Body of pancreas (tissue), 4 donors: ENCODE data around the gene ARL10. TPM values are rescaled to one million over a fixed set of nuclear protein-coding genes. Genes with fewer than 3 reads are reported as not detected.
A peak's percentile ranks its signal among the peaks of the same experiment; 100 is the strongest.

Experiments used
- ATAC-seq: fragments of 150-250 bp; one replicate; pipeline ENCODE4 v1.9.1; 2016
- DNase-seq, 4 donors: peaks; one replicate each; pipeline ENCODE4 v3.0.0-alpha.2; 2019
- H3K27ac ChIP-seq, 4 donors: fragments of 200-600 bp; sonication (generic); 1 replicate in 3 of 4; 2 replicates in 1 of 4; pipeline versions ENCODE4 v1.5.1 to v1.6.1; 2016 to 2019; ENCODE audit warnings: mild to moderate bottlenecking in 1 of 4, mixed read lengths in 1 of 4, moderate library complexity in 1 of 4
- H3K27me3 ChIP-seq, 2 donors: fragments of 200-600 bp; sonication (generic); one replicate each; pipeline ENCODE4 v1.6.0; 2016; ENCODE audit warnings: mild to moderate bottlenecking in 1 of 2
- H3K36me3 ChIP-seq, 2 donors: fragments of 200-600 bp; sonication (generic); replicated peaks in 1 of 2; 2 replicates each; pipeline ENCODE4 v1.5.1; 2016; ENCODE audit warnings: low read depth in 2 of 2; ENCODE audit not compliant: insufficient read depth in 1 of 2
- H3K4me1 ChIP-seq: fragments of 200-600 bp; sonication (generic); one replicate; pipeline ENCODE4 v1.6.0; 2016
- H3K4me3 ChIP-seq, 2 donors: fragments of 200-600 bp; sonication (generic); 1 replicate in 1 of 2; 2 replicates in 1 of 2; pipeline ENCODE4 v1.5.1; 2016 to 2019
- H3K9me3 ChIP-seq, 3 donors: fragments of 200-600 bp; sonication (generic); 1 replicate in 2 of 3; 2 replicates in 1 of 3; pipeline ENCODE4 v1.5.1; 2016
- CTCF ChIP-seq, 7 experiments: fragments of 450-650 bp in 4 of 7; fragments of 200-600 bp in 3 of 7; sonication (generic) in 3 of 7; IDR thresholded peaks; one replicate each; pipeline ENCODE4 v1.5.1; 2016 to 2019; ENCODE audit warnings: antibody characterized with exemption in 7 of 7
- POLR2A ChIP-seq, 3 donors: fragments of 450-650 bp; IDR thresholded peaks; one replicate each; pipeline ENCODE4 v1.6.1; 2016; ENCODE audit warnings: antibody characterized with exemption in 3 of 3, mild to moderate bottlenecking in 2 of 3
- WGBS, 2 donors: methylation state at CpG; one replicate each; pipeline ENCODE4 v1.1.5; 2017; 5-methylcytosine and 5-hydroxymethylcytosine counted together
- intact Hi-C: fragments of 100-400 bp; cut with DNase I; formaldehyde crosslinking; loops from one replicate; pipeline ENCODE4 v1.15.1; 2023
- total RNA-seq, 2 donors: library from RNA; depleted of rRNA; stranded (reverse); fragments of >200 nt; gene quantifications; one replicate each; pipeline ENCODE4 v1.1.0, GENCODE V29; 2016

ARL10 gene
- total RNA-seq, 2 donors from 2014 or later, result 2.9 to 3.3 TPM

- intact Hi-C loops, result no loop called here
- 86 to 88% methylated on average over 1 of the region's 1 CpG for WGBS, 2 donors
- TF ChIP-seq POLR2A (IDR thresholded peaks at IDR 0.05) (no peak), CTCF (IDR thresholded peaks at IDR 0.05) (no peak)
- no peak overlapping the region for H3K4me3 ChIP-seq
- no peaks in the 10 kb centered on the region for H3K4me1 ChIP-seq
- no peaks in the 10 kb centered on the region for H3K9me3 ChIP-seq
- H3K36me3 ChIP-seq, result peaks cover 7 to 15% of the 10 kb centered on the region in 2 donors
- H3K27ac ChIP-seq, result no peak overlapping the region
- no peak for DNase-seq
- no peaks in the 10 kb centered on the region for H3K27me3 ChIP-seq
- no peak for ATAC-seq
Measured at GRCh38 chr5:176342158-176342483, 23.2 kb upstream of the ARL10 start.

- H3K27ac ChIP-seq, result no peak overlapping the region
- TF ChIP-seq POLR2A (IDR thresholded peaks at IDR 0.05) (no peak), CTCF (IDR thresholded peaks at IDR 0.05) (no peak)
- DNase-seq, result no peak
- H3K36me3 ChIP-seq, result peaks cover 10 to 20% of the 10 kb centered on the region in 2 donors
- ATAC-seq, result no peak
- no peaks in the 10 kb centered on the region for H3K27me3 ChIP-seq
- no peaks in the 10 kb centered on the region for H3K4me1 ChIP-seq
- H3K9me3 ChIP-seq, result no peaks in the 10 kb centered on the region
- no peak overlapping the region for H3K4me3 ChIP-seq
- WGBS, 2 donors, result 60 to 70% methylated on average over 2 of the region's 2 CpGs
- intact Hi-C loops, result no loop called here
Measured at GRCh38 chr5:176342766-176343458, 22.4 kb upstream of the ARL10 start.

- peaks cover 19 to 41% of the 10 kb centered on the region in 2 donors for H3K36me3 ChIP-seq
- ATAC-seq (no peak), DNase-seq (no peak)
- H3K4me3 ChIP-seq, result no peak overlapping the region
- TF ChIP-seq CTCF (IDR thresholded peaks at IDR 0.05) (no peak), POLR2A (IDR thresholded peaks at IDR 0.05) (no peak)
- H3K9me3 ChIP-seq, result no peaks in the 10 kb centered on the region
- whole genome bisulfite sequencing, 2 donors, result 88 to 95% methylated on average over 8 of the region's 8 CpGs
- no peaks in the 10 kb centered on the region for H3K27me3 ChIP-seq
- intact Hi-C loops, result no loop called here
- H3K4me1 ChIP-seq, result no peaks in the 10 kb centered on the region
- H3K27ac ChIP-seq, result no peak overlapping the region
Measured at GRCh38 chr5:176350416-176350815, 14.9 kb upstream of the ARL10 start.

- H3K4me3 ChIP-seq, result no peak overlapping the region
- intact Hi-C loops, result no loop called here
- H3K36me3 ChIP-seq, result peaks cover 11 to 31% of the 10 kb centered on the region in 2 donors
- H3K27me3 ChIP-seq, result no peaks in the 10 kb centered on the region
- peak in 1 of 4 donors; percentile 17 for DNase-seq
- no peaks in the 10 kb centered on the region for H3K4me1 ChIP-seq
- WGBS, 2 donors, result 77 to 81% methylated on average over 5 of the region's 5 CpGs
- peak overlapping the region in 2 of 4 donors; percentile 5 to 13 for H3K27ac ChIP-seq
- H3K9me3 ChIP-seq, result no peaks in the 10 kb centered on the region
- ATAC-seq, result peak; percentile 38
- TF ChIP-seq CTCF (IDR thresholded peaks at IDR 0.05), result no peak
- TF ChIP-seq POLR2A (IDR thresholded peaks at IDR 0.05), result no peak
Measured at GRCh38 chr5:176352116-176352878, 13.0 kb upstream of the ARL10 start.
